Activated naive CD4-positive, alpha-beta T cell treated with anti-CD3 and anti-CD28 coated beads, Interleukin-2, amount 50 U/mL, for 16 hours (primary cell): ENCODE measurements around the gene WNT7B.

Experiments used
- DNase-seq: peaks from one replicate; pipeline ENCODE4 v3.0.0-alpha.2; 2020

The WNT7B gene

DNA sequence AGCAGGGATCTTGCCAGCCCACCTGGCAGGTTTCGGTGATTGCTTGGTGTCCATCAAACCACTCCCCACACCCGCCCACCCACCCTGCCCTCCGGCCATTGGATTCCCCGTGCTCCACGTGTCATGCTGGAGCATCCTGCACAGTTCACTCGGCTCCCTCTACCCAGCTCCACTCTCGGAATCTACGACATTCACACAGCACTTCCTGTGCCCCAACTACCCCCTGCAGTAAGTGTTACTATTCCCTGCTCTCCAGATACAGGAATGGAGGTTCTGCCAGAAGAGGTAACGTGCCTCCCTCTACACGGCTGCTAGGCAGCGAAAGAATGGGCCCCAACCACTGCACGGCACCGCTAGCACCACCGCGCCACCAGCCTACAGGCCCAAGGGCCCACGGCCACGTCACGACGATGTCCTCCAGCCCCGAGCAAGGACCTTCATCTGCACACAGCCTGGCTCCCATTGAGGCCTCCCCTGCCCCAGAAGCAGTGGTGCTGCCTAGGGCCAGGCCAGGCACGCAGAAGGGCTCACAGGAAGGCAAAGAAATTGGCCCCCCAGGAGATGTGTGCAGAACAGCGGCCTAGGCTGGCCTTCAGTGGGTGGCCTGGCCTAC is 27.6 kb downstream of the WNT7B start:
- no peak for DNase-seq

DNA sequence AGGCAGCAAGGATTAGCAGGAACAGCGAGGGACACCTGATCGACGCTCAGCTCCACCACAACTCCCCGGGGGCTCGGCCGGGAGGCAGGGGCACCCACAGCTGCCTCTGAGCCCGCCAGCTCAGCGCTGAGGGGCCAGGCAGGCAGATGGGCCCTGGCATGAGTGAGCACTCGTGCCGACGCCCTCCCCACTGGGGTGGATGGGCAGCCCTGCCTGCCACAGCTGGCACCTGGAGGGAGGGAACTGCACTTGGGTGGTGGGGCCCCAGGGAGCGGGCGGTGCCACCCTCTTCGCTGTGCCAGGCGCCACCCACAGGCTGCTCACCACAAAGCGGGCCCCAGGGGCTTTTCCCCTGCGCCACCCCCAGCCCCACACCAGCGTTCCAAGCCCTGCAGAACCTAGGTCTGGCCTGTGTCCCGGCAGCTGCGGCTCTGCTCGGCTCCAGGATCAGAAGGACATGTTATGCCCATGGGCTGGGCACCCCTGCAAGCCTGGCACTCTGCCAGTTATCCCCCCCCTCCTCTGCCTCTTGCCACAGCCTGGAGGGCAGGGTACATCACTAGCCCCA is 28.8 kb downstream of the WNT7B start:
- no peak for DNase-seq

DNA sequence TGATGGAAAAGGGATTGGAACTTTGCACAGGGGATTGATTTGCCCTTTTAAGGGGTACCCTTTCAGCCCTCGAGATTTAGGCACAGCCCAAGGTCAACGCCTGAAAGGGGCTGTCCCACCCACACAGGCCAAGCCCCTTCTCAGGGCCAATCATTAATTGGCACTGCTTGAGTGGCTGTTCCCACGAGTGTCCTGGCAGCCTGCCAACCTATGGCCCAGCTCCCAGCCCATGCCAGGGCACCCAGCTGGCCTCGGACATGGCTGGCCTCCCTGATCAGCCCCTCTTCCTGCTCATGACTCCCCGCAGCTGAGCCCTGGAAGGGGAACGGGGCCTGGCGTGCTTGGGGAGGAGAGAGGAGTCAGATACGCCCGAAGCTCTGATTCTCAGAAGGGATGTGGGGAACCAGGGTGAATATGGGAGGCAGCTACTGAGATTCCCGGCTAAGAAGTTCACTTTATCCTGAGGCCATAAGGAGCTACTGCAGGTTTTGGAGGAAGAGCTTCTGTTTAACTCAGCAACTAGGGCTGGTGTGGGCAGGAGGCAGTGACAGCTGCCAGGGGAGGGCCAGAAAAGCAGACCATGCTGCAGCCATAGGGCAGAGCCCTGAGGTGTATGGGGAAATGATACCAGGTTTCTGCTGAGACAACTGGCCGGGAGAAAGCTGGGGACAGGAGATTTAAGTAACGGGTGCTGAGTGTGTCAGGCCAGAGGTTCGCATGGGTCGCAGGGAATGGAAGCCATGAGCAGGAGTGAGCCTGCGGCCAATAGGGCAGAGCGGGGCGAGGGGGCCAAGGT is 30.0 kb downstream of the WNT7B start:
- no peak for DNase-seq

DNA sequence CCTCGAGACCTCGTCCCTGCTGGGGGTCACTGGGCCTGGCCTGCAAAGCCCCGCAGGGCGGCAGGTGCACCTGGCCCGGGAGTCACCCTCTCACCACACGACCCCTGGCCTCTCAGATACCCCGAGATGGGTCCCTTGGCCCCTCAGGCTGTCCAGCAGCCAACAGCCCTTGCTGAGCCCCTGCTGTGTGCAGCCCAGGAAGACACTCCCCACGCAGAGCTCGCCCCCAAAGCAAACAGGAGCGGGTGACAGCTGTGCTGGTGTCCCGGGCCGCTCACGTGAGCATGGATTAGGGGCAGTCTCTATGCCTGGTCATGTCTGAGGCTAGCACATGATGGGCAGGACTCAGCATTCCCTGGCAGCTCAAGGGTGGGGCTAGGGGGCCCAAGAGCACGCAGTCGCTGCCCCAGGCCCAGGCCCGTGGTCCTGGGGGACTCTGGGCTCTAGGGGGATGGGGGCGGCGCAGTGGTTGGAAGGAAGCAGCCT is 31.3 kb downstream of the WNT7B start:
- no peak for DNase-seq

DNA sequence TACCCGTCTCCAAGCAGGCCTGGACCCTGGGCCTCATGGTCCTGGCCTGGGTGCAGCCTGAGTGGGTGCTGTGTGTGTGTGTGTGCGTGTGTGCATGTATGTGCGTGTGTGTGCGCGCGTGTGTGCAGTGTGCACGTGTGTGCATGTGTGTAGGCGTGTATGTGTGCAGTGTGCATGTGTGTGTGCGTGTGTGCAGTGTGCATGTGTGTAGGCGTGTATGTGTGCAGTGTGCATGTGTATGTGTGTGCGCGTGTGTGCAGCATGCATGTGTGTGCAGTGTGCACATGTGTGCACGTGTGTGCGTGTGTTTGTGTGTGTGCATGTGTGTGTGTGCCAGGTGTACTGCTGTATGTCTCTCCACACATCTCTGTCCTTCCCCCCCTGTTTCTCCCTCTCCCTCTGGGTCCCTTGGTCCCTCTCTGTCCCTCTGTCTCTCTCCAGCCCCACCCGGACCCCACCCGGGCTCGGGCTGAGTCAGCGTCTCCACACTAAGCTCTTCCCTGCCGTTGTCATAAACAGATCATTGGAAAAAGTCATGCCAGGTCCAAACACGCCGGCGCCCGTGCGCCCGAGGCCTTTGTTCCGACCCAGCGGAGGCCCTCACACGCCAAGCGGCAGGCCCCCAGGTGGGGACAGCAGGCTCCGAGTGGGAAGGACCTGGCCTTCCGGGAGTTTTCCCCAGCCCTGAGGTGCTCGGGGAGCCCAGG is 34.0 kb downstream of the WNT7B start:
- no peak for DNase-seq

DNA sequence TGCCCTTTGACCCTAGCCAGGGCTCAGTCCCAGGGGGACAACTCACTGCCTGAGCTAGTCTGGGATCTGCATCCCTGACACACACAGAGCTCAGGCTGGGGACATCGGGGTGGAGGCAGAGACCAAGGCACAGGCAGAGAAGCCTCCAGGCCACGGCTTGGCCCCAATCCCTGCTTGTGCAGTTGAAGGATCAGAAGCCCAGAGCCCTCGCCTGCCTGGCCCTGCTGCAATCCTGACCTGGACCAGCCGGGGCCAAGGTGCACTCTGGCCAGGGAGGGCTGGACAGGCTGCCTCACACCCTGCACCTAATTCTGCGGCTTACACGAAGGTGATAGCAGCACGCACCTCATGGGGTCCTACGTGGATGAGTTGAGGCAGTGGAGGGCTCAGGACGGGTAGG is 34.6 kb downstream of the WNT7B start:
- DNase-seq, result no peak

DNA sequence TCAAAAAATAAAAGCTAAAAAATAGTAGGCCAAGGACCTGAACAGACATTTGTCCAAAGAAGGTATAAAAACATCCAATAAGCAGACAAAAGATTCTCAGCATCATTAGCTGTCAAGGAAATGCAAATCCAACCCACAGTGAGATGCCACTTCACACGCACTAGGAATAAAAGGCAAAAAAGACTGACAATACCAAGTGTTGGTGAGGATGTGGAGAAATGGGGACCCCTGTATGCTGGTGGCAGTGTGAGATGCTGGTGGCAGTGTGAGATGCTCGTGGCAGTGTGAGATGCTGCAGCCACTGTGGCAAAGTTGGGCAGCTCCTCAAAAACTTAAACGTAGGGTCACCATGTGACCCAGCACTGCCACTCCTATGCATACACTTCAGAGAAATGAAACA is 38.0 kb downstream of the WNT7B start:
- DNase-seq, result no peak

DNA sequence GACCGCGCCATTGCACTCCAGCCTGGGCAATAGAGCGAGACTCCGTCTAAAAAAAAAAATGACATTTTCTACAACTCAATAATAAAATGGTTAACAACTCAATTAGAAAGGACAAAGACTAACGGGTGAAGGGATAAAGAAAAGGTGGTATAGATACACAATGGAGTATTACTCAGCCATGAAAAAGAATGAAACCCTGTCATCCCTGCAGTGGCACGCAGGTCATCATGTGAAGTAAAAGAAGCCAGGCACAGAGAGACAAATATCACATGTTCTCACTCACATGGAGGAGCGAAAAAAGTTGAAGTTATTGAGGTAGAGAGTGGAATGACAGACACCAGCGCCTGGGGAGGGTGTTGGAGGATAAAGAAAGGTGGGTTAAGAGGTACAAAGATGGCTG is 39.0 kb downstream of the WNT7B start:
- no peak for DNase-seq

DNA sequence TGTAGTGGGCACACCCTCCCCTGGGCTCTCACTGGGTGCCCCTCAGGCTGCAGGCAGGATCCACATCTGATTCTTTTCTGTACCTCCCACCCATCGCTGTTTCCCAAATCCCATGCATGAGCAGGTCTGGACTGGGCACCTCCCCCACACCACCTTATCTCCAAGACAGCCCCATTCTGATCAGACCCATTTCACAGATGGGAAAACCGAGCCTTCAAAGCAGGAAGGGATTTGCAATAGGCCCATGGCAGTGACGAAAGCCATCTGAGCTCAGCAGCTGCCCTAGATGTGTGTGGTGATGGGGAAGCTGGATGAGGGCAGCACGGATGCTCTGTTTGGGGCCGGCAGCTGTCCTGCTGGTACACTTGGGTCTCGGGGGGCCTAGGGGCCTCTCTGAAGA is 41.4 kb downstream of the WNT7B start:
- no peak for DNase-seq

DNA sequence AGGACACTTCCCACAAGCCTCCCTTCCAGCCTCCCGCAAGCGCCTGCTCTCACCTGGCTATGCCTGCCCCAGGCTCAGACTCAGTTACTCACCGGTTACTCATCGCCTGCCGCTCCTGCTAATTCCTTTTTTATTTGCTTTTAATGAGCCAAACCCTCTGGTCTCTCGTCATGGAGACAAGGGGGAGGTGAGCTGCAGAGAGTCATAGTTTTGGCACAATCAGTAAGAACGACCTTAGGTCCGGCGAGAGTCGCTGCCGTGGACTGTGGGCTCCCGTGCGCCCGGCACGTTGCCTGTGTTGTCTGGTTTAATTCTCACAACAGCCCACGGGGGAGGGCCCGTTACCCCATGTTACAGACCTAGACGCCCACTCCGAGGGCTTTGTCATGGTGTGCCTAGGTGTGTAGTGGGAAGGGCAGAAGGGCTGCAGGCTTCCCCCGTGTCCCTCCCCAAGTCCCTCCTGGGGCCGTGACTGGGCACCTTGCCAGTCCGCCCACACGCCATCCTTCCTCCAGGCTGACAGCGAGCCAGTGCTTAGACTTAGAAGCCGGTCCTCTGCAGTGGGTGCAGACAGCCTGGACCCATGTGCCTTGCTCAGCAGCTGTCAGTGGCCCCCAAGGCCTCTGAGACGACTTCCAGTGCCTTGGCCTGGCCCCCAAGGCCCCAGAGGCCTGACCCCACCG is 42.2 kb downstream of the WNT7B start:
- no peak for DNase-seq

DNA sequence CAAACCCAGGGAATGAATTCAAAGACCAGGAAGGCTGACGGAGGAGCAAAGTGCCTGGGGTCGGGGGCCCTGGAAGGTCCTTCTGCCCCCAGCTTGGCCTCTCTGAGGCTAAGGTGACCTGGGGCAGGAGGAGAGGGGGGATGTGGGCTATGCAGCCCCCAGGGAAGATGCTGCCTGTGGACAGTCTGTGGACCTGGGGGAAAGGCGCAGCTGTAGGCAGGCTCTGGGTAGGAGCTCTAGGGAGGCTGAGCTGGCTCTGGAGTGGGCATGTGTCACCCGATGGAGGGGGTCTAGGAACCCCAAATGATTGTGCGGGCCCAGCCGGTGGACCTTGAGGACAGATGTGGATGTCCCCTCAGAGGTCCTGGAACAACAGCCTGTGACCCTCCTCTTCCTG is 42.8 kb downstream of the WNT7B start:
- no peak for DNase-seq

DNA sequence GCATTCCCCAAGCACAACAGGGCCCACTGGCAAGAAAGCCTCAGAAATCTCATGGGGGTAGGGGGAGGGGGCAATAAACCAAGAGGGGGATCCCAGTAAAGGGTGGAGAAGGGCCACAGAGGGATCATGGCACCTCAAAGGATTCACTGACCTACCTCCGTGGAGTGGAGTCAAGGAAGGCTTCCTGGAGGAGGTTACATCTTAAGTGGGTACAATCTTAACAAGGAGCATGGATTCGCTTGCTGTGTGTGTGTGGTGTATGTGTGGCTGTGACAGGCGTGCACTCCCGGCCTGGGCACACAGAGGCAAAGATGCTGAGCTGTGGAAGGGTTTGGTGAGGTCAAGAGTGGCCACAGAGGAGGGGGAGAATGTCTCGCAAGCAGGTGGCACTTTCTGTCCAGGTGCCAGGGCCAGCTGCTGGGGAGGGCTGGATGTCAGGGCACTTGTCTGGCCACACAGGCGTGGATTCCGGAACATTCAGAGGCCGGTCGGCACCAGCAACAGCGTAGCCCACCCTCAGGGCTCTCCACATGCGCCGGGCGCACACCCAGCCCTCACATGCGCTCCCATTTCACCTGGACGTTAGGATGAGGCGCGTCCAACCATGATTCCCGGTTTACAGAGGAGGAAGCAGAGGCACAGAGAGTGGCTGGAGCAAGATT is 43.3 kb downstream of the WNT7B start:
- no peak for DNase-seq

DNA sequence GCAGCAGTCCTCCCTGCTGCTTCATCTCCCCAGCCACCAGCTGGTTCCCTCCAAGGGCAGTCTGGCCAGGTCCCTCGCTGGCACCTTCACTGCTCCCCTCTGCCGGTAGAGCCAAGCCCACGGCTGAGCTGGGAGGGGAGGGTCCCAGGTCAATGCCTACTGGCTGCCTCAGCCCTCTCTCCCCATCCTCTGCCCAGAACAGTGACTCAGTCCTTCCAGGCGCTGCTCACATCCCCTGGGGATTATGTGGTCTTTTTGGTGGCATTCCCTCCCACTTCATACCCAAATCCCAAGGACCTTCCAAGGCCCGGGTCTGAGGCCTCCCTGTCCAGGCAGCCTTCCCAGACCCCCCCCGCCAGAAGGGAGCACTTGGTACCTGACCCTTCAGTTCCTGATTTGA is 44.9 kb downstream of the WNT7B start:
- DNase-seq, result no peak

DNA sequence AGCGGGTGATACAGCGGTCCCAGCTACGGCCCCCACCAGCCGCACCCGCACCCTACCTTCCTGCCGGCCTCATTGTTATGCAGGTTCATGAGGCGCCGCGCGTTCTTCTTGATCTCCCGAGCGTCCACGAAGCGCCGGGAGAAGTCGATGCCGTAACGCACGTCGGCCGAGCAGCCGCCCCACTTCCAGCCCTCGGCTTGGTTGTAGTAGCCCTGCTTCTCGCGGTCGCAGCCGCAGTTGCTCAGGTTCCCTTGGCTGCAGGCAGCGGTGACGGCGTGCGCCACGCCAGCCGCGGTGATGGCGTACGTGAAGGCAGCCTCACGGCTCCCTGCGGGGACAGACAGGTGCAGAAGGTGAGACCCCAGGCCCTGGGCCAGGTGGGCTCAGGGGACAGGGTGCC is 45.9 kb downstream of the WNT7B start:
- DNase-seq, result no peak

DNA sequence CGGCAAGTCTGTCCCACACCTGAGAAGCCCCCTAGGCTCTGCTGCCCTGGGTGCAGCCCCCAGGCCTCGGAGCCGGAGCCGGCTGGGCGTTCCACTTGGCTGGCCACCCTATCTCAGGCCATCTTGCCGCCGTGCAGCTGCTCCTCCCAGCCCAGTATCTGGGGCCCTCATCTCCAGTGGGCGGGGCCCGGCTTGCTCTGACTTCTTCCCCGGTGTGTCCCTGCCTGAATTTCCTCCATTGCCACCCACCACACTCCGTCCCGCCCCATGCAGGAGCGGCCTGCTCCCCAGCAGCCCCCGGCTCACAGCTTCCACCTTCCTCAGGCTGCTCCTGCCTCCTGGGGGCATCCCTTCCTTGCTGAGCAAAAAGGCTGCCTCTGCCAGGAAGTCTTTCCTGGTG is 46.6 kb downstream of the WNT7B start:
- no peak for DNase-seq

DNA sequence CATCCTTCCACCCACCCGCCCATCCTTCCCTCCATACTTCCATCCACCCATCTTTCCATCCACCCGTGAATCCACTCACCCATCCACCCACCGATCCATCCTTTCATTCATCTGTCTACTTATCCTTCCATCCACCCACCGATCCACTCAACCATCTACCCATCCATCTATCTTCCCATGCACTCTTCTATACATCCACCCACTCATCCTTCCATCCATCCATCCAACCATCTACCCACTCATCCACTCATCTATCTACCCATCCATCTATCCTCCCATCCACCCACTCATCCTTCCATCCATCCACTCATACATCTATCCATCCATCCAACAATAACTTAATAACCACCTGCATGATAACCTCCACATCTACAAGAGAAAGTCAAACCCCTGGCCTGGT is 47.3 kb downstream of the WNT7B start:
- DNase-seq, result no peak

DNA sequence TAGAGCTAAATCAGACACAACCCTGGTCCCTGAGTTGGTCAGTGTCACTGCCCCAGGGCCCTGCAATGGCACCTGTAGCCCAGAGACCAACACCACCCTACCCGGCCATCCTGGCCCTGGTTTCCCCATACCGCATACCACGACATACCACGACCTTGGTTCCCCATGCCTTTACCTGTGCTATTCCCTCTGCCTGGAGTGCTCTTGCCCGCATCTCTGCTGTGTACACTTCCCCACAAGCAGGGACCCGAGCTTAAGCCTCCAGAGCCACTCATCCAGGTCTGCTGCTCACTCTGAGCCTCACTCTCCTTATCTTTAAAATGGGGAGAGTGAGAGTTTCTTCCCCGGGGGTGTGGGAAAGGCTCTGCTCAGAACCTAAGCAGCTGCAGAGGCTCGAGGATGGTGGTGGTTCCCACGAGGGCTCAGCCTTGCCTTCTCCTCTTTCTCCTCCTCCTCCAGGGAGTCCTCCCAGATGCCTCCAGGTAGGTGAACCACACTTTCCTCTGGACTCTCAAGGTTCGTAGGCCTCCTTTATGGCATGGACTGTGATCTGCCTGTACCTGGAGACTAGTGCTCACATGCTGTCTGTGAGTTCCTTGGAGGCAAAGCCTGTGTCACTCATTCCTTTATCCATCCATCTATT is 48.1 kb downstream of the WNT7B start:
- DNase-seq, result no peak

DNA sequence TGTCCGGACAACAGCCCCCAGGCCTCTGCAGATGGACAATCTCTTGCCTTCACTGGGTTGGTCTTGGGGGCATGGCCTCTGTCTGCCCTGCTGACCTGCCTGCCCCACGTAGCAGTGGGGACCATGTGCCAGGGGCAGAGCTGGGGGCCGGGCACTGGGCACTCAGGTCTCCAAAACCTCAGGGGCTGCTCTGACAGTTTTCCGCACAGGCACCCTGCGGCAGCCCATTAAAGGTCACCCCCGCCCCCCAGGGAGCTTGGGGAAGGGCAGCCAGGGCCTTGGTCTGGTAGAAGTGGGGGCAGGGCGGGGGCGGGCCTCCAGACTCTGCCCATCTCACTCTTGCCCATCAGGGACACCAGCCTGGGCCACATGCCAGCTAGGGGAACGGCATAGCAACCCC is 49.9 kb downstream of the WNT7B start:
- no peak for DNase-seq

DNA sequence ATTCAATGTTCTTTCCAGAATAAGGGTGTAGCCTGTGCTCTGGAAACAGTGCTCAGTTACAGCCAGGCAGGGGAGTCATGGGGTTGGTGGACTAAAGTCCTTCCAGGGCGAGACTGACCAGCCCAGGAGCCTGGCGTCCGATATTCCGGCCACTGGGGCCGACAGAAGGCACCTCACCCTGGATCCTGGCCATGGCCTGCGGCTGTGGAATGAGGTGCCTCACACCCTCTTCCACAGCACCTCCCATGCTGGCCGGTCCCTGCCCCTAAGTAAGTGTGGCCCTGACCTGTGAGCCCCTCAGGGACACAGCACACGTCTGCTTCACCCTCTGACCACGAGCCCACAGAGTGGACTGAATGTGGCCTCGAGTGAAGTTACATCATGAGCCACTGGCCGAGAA is 50.5 kb downstream of the WNT7B start:
- no peak for DNase-seq

DNA sequence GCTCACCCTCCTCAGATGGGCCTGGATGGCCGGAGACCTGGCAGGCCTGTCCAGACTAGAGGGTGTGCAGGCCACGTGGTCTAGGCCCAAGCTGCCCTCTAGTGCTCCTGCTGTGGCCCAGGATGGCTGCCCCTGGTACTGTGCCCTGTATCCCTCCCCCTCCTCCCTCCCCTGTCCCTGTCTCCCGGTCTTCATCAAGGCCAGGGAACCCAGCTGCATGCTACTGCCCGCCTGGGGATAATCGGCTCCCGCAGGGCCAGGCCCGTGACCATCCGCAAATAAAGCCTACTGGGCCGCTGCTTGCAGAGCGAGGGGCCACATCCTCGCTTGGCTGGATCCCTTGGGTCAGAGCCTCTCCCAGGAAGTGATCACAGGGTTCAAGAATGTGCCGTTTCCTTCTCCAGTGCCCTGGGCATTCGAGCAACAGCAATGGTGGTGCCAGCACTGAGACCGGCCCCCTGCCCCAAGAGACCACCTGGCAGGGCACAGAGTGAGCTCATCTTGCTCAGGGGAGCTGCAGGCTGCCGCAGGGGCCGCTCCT is 51.1 kb downstream of the WNT7B start:
- DNase-seq, result no peak

DNA sequence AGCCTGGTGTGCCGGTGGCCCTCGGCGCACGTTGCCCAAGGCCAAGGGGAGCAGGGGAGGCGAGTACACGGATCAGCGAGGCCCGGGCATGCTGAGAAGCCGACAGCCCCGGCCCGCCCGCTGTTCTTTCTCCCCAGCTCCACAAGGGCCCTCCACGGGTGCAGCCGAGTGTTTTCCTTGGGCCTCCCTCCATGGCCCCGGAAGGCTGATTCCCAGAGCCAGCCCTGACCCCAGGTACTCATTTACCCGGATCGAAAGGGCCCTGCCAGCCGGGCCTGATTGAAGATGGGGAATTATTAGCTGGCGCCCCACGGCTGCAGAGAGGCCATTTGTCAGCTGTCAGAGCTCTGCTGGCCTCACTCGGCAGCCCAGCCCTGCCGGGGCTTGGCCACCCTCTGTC is 53.1 kb downstream of the WNT7B start:
- DNase-seq, result no peak

DNA sequence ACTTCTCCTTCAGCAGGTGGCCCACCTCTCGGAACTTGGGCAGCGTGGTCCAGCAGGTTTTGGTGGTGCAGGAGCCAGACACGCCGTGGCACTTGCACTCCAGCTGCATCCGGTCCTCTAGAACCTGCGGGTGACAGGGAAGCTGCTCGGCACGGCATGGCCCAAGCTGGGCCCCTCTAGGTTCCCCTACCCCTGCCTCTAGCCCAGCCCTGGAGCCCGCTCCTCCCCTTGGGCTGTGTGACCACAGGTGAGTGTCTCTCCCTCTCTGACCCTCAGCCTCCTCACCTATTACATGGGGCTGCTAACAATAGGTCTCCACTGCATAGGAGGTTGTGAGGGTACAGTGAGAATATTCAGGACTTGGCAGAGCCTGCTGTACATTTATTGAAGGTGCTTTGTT is 53.8 kb downstream of the WNT7B start:
- no peak for DNase-seq
